ENCODE results near the gene DHRS3. TPM values are rescaled to one million over a fixed set of nuclear protein-coding genes. Genes with fewer than 3 reads are reported as not detected.

DHRS3 gene
- total RNA-seq, 1 experiment from 2014 or later: 87.0 TPM

- TF ChIP-seq EZH2 (IDR thresholded peaks at IDR 0.05) (no peak), CBX3 (IDR thresholded peaks at IDR 0.05; ENCODE audit: low read depth) (no peak)
Measured at GRCh38 chr1:12621346-12622335, 3.6 kb upstream of the DHRS3 start (continued).

GRCh38 chr1:12620931-12621330 lies 2.9 kb upstream of the DHRS3 start:
- Histone ChIP-seq H3K4me3 (replicated peaks in 1 of 2; ENCODE audit: low read depth in 1 of 2, low read length in 2 of 2) (no peak overlapping the region), H3K9me3 (ENCODE audit: control insufficient read depth in 1 of 2, insufficient read depth in 1 of 2, low read depth in 1 of 2, low read length in 2 of 2) (no peaks in the 10 kb centered on the region), H2AFZ (ENCODE audit: low read depth, low read length, poor library complexity, severe bottlenecking) (no peak overlapping the region), H3K27ac (ENCODE audit: low read depth, low read length) (no peak overlapping the region), H3K36me3 (ENCODE audit: control insufficient read depth in 1 of 2, insufficient read depth in 2 of 2, low read length in 2 of 2) (no peaks in the 10 kb centered on the region), H3K9me2 (ENCODE audit: insufficient read depth) (no peaks in the 10 kb centered on the region), H4K20me1 (ENCODE audit: insufficient read depth) (no peaks in the 10 kb centered on the region), H3K4me1 (ENCODE audit: control insufficient read depth in 1 of 2, insufficient read depth in 2 of 2, low read length in 2 of 2) (peaks cover 18 to 40% of the 10 kb centered on the region in 2 experiments), H3K79me2 (ENCODE audit: insufficient read depth, low read length) (peaks cover 15% of the 10 kb centered on the region), H3K27me3 (ENCODE audit: insufficient read depth, low read length) (no peaks in the 10 kb centered on the region), H3K9ac (ENCODE audit: low read length) (no peak overlapping the region), H3K4me2 (ENCODE audit: low read length) (peak overlapping the region; percentile 92; the same call in 1 of the 2 replicates)
- BruUV-seq (replicated peaks): no TSS peak
- ChIA-PET POLR2A (no interaction called here), CTCF (interaction anchor here (1.0 to 5.2 kb wide), 4 partner anchors 307 to 349 kb away, joined by 3 to 42 read pairs (median 10); no protein-coding TSS in a partner anchor), RAD21 (ENCODE audit: low non-redundant PET in 1 of 2, low total read pairs in 2 of 2, uncharacterized antibody in 2 of 2, unreplicated experiment in 2 of 2) (interaction anchor here in 1 of 2 experiments (1.3 kb wide), 1 partner anchor 142 kb away, joined by 4 read pairs; no protein-coding TSS in a partner anchor)
- no peak for DNase-seq (ENCODE audit: low read depth, low spot score)
- intact Hi-C loops (cut with micrococcal nuclease): loop anchor here (1.0 kb wide), 1 partner anchor 38 kb away; no protein-coding TSS in a partner anchor
- no peak for ATAC-seq
- TF ChIP-seq ZNF274 (IDR thresholded peaks at IDR 0.05; ENCODE audit: low read depth, low read length) (no peak), REST (IDR thresholded peaks at IDR 0.05; ENCODE audit: low read depth) (no peak), SIN3A (IDR thresholded peaks at IDR 0.05; ENCODE audit: low read depth) (no peak), MAX (IDR thresholded peaks at IDR 0.05) (no peak), SRF (IDR thresholded peaks at IDR 0.05; ENCODE audit: low read depth) (no peak), POLR2AphosphoS5 (IDR thresholded peaks at IDR 0.05; ENCODE audit: low read depth, low read length) (no peak), YY1 (IDR thresholded peaks at IDR 0.05; ENCODE audit: extremely low read depth, insufficient replicate concordance, low read depth, low read length) (no peak), EGR1 (IDR thresholded peaks at IDR 0.05; ENCODE audit: low read depth) (no peak), EZH2phosphoT487 (IDR thresholded peaks at IDR 0.05; ENCODE audit: borderline replicate concordance) (no peak), RAD21 (IDR thresholded peaks at IDR 0.05; ENCODE audit: low read depth) (no peak), EZH2 (IDR thresholded peaks at IDR 0.05) (no peak), TCF7L2 (IDR thresholded peaks at IDR 0.05; ENCODE audit: borderline replicate concordance, extremely low read depth, insufficient read depth, insufficient read length) (no peak), JUND (IDR thresholded peaks at IDR 0.05) (no peak), FOSL1 (IDR thresholded peaks at IDR 0.05; ENCODE audit: low read depth) (no peak), SP1 (IDR thresholded peaks at IDR 0.05; ENCODE audit: low read depth) (no peak), ZFX (IDR thresholded peaks at IDR 0.05) (no peak), CEBPB (IDR thresholded peaks at IDR 0.05; ENCODE audit: low read depth) (no peak)
- TF ChIP-seq, protein P1, sequence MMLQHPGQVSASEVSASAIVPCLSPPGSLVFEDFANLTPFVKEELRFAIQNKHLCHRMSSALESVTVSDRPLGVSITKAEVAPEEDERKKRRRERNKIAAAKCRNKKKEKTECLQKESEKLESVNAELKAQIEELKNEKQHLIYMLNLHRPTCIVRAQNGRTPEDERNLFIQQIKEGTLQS (IDR thresholded peaks at IDR 0.05): no peak
- TF ChIP-seq, protein P2, sequence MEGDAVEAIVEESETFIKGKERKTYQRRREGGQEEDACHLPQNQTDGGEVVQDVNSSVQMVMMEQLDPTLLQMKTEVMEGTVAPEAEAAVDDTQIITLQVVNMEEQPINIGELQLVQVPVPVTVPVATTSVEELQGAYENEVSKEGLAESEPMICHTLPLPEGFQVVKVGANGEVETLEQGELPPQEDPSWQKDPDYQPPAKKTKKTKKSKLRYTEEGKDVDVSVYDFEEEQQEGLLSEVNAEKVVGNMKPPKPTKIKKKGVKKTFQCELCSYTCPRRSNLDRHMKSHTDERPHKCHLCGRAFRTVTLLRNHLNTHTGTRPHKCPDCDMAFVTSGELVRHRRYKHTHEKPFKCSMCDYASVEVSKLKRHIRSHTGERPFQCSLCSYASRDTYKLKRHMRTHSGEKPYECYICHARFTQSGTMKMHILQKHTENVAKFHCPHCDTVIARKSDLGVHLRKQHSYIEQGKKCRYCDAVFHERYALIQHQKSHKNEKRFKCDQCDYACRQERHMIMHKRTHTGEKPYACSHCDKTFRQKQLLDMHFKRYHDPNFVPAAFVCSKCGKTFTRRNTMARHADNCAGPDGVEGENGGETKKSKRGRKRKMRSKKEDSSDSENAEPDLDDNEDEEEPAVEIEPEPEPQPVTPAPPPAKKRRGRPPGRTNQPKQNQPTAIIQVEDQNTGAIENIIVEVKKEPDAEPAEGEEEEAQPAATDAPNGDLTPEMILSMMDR (IDR thresholded peaks at IDR 0.05 in 2 of 3, conservative IDR thresholded peaks at IDR 0.05 in 1 of 3; ENCODE audit: borderline replicate concordance in 1 of 3, insufficient read depth in 1 of 3, low read depth in 2 of 3, low read length in 2 of 3): no peak

Measured in HCT116 (cell line).